Astrocyte of the hippocampus (primary cell): Measurements from ENCODE around the gene SLC46A1.
"Not testable (repeated sequence)": the region's sequence is repeated elsewhere in the genome, so short reads cannot be mapped to it uniquely, and the experiment has no call there.

Experiments
- DNase-seq: peaks from one replicate; pipeline ENCODE4 v3.0.0; 2011; ENCODE audit warnings: low read depth, low spot score

The SLC46A1 gene

DNA sequence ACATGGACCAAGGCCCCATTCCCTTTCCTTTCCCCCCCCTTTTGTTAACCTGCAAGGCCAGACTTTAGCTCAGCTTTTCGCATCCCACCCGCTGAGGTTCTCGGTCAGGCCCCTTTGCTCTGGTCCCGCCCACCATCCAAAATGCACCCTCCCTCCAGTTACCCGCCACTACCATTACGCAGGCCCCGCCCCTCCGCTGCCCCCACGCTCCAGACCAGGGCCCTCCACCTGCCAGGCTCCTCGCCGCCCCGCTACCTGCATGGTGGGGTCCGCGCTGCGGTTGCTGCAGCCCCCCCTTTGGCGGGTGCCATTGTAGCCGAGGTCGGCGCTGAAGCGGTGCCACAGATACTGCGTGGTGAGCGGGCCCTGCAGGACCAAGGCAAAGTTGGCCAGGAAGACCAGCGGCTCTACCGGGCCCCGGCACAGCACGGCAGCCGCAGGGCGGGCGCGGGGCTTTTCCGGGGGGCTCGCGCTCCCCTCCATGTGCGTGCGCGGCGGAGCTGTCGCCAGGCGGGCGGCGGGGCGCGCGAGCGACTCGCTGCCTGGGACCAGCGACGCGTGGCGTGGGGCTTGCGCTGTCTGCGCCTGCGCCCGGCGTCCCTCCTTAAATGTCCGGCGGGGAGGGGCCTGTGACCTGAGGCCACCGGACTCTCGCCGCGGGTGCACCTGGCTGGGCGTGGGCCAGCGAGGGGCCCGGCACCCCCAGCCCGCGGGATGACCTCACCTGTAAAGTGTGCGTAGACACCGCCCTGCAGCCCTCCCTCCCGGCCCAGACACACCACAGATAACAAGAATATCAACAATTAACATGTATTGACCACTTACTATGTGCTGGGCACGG lies at the start of gene SLC46A1:
TSS of gene SLC46A1 (minus strand) at position 581 of the 841 bp plus-strand sequence. CDS start at position 483, 98 bp downstream.
- DNase-seq, result peak; percentile 53

GRCh38 chr17:28449859-28450258 lies 43.8 kb upstream of the SLC46A1 start:
- DNase-seq, result no peak

- no peak for DNase-seq
Observed at GRCh38 chr17:28447396-28447760, 41.4 kb upstream of the SLC46A1 start.

DNA sequence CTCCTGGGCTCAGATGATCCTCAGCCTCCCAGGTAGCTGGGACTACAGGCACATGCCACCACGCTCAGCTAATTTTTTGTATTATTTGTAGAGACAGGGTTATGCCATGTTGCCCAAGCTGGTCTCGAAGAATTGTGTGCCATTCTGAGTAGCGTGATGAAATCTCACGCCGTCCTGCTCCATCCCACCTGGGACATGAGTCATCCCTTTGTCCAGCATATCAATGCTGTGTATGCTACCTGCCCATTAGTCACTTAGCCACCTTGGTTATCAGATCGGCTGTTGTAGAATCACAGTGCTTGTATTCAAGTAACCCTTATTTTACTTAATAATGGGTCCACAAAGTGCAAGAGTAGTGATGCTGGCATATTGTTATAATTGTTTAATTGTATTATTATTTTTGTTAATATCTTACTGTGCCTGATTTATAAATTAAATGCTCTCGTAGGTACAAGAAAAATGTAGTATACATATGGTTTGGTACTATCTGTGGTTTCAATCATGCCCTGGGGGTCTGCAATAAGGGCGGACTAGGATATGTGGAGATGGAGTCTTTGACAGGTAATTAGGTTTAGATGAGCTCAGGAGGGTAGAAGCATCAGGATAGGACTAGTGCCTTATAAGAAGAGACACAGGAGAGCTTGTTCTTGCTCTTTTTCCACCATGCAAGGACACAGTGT lies 40.8 kb upstream of the SLC46A1 start:
- DNase-seq, result no peak

- no peak for DNase-seq
Observed at GRCh38 chr17:28443901-28444638, 38.1 kb upstream of the SLC46A1 start.

- DNase-seq, result not testable (repeated sequence)
Observed at GRCh38 chr17:28434326-28434725, 28.3 kb upstream of the SLC46A1 start.

DNA sequence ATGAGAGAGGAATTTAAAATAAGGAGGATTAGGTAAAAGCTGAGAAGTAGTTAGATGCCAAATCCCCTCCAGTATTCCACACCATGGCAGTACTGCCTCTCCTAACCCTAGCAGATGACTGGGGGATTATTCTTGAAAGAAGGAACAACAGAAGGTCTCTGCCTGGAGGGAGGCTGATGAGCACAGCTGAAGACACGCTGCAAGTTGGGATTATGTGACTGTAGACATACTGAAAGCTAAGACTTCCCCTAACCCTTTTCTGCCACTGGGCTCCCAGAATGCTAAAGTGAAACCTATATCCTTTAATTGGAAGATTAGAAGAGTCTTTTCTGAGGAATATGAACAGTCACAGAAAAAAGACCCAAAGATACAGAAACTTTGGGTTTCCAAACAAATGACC lies 27.7 kb upstream of the SLC46A1 start:
- no peak for DNase-seq

- not testable (repeated sequence) for DNase-seq
Observed at GRCh38 chr17:28427982-28428381, 22.0 kb upstream of the SLC46A1 start.

DNA sequence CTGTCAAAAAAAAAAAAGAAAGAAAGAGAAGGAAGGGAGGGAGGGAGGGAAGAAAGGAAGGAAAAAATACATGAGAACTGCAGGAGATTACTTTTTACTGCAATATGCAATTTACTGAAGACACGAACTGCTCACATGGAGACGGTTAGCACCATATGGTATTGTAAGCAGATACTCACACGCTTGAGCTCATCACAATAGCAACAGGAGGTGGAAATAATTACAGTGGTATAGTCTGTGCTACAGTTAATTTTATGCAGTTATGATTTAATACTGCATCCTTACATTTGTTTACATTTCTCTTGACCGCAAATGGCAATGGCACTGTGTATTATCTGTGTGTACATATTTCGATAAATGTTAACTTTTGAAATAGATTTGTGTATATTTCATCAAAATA lies 21.4 kb upstream of the SLC46A1 start:
- no peak for DNase-seq

DNA sequence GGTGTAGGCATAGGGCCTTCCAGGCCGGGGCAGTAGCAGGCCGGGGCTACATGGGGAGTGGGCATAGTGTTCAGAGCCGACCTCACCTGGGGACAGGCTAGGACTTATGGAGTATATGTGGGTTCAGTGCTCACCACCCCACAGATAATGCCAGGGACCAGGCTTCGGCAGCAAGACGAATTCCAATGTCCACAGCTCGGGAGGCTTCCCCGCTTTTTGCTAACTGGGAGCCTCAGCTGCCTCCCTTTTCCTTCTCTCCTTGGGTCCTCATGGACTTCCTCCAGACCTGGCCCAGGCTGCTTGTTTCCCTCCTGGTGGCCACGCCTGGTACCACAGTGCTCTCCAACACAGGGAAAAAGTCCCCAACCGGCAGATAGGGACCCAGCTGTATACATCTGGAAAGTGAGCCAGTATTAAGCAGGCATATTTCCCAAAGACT lies 20.1 kb upstream of the SLC46A1 start:
- DNase-seq, result no peak

DNA sequence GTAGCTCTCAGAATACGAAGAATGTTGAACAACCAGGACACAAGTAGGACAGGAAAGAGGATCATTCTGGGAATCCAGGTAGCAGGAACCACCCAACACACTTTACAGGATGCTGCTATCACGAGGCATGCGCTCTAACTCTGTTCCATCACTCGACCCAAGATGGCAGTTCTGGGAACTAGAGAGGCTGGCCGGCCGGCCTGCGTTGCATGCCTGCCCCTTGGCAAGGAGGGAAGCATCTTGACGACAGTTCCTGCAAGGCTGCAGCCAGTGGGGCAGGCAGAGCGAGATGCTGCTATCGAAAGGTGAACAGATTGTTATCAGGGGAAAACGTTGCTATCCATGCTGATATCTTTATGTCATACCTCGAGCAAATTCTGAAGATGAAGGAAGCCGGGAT lies 19.2 kb upstream of the SLC46A1 start:
- no peak for DNase-seq

- no peak for DNase-seq
Observed at GRCh38 chr17:28421787-28422305, 15.8 kb upstream of the SLC46A1 start.

DNA sequence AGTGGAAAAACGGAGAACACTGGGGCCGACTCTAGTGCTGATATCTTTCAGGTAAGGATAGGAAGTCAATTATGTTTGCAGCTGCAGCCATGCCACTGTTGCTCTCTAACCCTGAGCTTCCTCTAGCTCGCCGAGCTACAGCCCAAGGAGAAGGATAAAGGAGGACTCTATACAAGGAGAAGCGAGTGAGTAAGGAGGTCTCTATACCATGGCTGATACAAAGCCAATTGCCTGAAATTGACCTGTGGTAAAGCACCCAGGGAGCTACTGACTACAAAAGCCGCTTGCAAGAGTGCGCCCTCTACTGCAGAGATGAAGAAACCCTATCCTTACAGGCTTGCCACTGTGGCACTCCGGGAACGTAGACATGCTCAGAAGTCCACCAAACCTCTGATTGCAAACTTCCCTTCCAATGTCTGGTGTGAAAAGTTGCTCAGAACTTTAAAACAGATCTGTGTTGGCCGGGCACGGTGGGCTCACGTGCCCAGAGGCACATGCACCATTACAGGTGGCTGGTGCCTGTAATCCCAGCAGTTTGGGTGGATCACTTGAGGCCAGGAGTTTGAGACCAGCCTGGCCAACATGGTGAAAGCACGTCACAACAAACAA lies 10.8 kb upstream of the SLC46A1 start:
- peak; percentile 67 for DNase-seq

- no peak for DNase-seq
Observed at GRCh38 chr17:28415886-28416285, 9.9 kb upstream of the SLC46A1 start.

DNA sequence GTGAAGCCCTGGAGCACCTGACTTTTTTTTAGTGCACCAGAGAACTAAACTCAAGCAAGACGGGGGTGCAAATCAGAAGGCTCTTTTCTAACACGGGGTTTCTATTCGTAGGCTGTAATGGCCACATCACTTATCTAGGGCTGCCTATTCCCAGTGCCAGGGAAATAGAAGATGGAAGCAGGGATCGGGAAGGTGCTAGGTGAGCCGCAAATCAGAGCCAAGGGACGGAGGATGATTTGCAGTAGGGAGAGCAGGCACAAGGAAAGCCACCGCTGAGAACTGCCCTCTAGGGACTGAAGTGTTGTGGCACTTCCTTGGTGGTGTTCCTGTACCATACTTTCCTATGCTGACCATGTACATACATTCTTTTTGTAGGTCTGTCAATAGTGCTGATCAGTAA lies 7.8 kb upstream of the SLC46A1 start:
- DNase-seq, result no peak

DNA sequence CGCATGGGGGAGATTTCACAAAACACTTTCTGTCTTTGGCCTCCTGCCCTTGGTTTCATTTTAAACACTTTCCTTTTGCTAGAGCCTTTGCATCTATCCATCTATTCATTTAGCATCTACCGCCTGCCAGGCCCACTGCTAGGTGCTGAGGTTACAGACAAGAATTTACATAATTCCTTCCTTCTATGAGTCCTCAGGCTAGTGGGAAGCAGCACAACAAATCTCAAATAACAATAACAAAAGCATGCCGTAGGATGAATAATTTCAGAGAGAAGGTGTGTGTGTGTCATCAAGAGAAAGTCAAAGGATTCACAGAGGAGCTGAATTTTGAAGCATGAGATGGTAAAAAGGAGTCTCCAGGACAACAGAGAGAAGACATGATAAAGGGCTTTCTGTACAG lies 6.1 kb upstream of the SLC46A1 start:
- no peak for DNase-seq

- DNase-seq, result no peak
Observed at GRCh38 chr17:28407974-28408306, 1.9 kb upstream of the SLC46A1 start.

GRCh38 chr17:28407130-28407973 lies 1.3 kb upstream of the SLC46A1 start:
- no peak for DNase-seq

- no peak for DNase-seq
Observed at GRCh38 chr17:28406473-28406814, 432 bp upstream of the SLC46A1 start.

DNA sequence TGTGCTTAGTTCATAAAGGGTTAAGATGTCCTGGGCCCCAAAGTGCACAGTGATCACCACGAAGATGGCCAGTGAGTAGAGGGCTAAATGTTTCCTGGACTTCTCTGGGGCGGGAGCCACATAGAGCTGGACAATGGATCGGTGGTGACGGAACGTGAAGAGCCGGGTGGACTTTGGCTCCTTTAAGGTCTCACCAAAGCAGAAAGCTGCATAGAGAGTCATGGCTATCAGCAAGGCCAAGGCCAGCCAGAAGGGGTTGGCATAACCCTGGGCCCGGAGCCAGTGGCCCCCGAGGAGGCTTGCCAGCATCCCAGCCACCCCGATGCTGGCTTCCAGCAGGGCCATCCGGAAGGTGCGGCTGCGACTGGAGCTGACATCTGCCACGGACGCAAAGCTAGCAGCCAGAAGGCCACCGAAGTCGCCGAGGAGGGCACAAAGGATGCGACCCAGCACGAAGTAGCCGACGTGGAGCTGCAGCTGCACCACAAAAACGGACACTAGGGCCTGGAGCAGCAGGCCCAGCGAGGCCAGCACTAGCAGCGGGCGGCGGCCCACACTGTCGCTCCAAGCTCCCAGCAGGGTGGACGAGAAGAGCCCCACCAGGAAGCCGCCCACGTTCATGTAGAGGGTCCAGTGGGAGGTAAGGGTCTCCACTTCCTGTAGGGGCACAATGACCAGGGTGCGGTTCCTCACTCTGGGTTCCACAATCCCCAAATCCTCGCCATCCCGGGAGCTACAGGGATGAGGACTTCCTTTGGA lies 1.0 kb downstream of the SLC46A1 start:
- no peak for DNase-seq
